ENCODE data around the gene EIF4EBP3. TPM values are rescaled to one million over a fixed set of nuclear protein-coding genes. Genes with fewer than 3 reads are reported as not detected.

Gene EIF4EBP3
- total RNA-seq: 10 to 100 TPM; 15.8 to 17.3 TPM

DNA sequence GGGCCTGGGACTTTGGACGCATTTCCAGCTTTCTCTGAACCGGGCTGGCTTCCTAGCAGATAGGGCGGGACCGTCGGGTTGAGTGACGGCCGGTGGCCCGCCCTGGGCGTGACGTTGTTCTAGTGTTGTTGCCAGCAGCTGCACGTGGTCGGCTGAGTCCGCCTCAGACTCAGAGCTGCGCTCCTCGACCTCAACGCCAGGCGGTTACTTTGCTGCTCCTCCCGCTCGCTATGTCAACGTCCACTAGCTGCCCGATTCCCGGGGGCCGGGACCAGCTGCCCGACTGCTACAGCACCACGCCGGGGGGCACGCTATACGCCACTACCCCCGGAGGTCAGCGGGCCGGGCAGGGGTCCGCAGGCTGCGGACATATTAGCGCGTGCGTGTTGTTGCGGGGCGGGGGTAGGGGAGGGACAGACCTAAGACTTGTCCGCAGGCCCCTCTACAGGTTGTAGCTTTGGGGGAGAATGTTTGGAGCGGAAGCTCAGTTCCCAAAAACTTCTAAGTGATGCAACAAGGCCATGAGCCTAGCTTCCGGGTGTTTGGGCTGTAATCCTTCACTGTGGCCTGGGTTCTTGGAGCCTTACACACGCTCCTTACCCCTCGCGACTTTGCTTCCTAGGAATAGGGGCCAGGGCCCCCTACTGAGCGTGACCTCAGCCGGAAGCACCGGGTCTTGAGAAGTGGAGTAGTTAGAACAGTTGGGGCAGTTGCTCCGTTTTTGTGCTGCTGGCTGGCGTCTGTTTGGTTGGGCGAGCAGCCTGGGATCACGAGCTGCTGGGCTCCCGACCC is at the start of gene EIF4EBP3:
TSS of gene EIF4EBP3 (plus strand) at position 155 of the 792 bp plus-strand sequence. CDS start at position 231, 76 bp downstream.
- peak within 1 kb of the TSS; percentile 82 for H3K4me3 Mint-ChIP-seq
- DNase-seq (peak; percentile 93), ATAC-seq (peak; percentile 99)
- peaks cover 49% of the 10 kb centered on the region for H3K36me3 Mint-ChIP-seq (ENCODE audit: low read depth)
- POLR2A ChIA-PET: interaction anchor here (0.6 to 2.1 kb wide), 9 partner anchors 10 to 539 kb away, joined by 3 to 10 read pairs (median 5); partner anchors contain the start of genes ANKHD1, IK, NDUFA2 and SRA1
- CTCF ChIA-PET: interaction anchor here (0.6 to 3.0 kb wide), 32 partner anchors 9 to 1110 kb away, joined by 3 to 10 read pairs (median 4); partner anchors contain the start of genes ANKHD1, CD14, HBEGF and IK
- H3K9me3 Mint-ChIP-seq (ENCODE audit: low read depth): no peaks in the 10 kb centered on the region
- H3K4me1 Mint-ChIP-seq: peaks cover 38% of the 10 kb centered on the region
- H3K27me3 Mint-ChIP-seq: no peaks in the 10 kb centered on the region
- intact Hi-C loops (cut with DNase I, micrococcal nuclease): loop anchor here (1.0 to 5.0 kb wide), 7 partner anchors 10 to 146 kb away; partner anchors contain the start of genes APBB3 (in 2 of the 2), IK (in 2 of the 2), NDUFA2 (in 2 of the 2) and SLC35A4 (in 2 of the 2)
- H3K27ac Mint-ChIP-seq: peak within 1 kb of the TSS; percentile 93

DNA sequence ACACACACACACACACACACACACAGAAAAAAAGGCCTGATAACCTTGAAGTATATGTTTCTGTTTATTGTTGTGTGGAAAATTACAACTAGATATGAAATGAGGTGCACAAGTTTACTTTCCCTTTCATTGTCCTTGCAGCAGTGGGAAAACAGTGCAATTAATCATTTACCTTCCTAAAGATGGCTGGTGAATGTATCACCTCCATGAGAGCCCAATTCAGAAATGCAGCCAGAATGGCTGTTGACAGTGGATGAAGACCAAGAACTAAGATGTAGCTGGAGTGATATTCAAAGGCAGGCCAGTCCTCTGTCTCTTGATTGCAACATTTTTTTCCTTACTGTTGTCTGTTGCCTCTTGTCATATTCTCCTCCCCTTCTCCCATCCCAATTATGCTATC is 49.6 kb upstream of the EIF4EBP3 start:
- no peak overlapping the region for H3K4me3 Mint-ChIP-seq

DNA sequence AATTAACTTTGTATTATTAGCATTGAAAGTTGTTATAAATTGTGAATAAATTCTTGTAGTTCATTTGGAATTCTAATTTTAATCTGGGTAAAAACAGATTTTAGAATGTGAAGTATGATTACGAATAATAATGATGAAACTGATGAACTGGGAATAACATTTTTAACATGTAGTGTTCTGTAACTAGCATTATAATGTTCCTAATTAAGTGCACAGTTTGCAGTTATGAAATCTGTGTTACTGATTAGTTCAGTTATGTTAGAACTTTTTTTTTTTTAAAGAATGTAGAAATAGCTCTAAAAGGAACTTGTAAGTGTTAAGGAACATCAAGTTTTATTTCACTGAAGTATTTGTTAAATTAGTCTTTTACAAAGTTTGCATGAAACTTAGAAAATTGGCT is 48.9 kb upstream of the EIF4EBP3 start:
- Mint-ChIP-seq H3K4me1 (peaks cover 2% of the 10 kb centered on the region), H3K4me3 (no peak overlapping the region), H3K36me3 (ENCODE audit: low read depth) (peaks cover 15% of the 10 kb centered on the region), H3K27ac (no peak overlapping the region), H3K27me3 (no peaks in the 10 kb centered on the region), H3K9me3 (ENCODE audit: low read depth) (no peaks in the 10 kb centered on the region)
- CTCF ChIA-PET: no interaction called here
- POLR2A ChIA-PET: no interaction called here
- ATAC-seq (no peak), DNase-seq (no peak)
- intact Hi-C loops (cut with DNase I, micrococcal nuclease): no loop called here

More for the DNA sequence above, 49.6 kb upstream of the EIF4EBP3 start:
- H3K9me3 Mint-ChIP-seq (ENCODE audit: low read depth): no peaks in the 10 kb centered on the region
- H3K36me3 Mint-ChIP-seq (ENCODE audit: low read depth): peaks cover 19% of the 10 kb centered on the region
- peaks cover 2% of the 10 kb centered on the region for H3K4me1 Mint-ChIP-seq
- DNase-seq (no peak), ATAC-seq (peak; percentile 33)
- H3K27me3 Mint-ChIP-seq: no peaks in the 10 kb centered on the region
- intact Hi-C loops (cut with DNase I, micrococcal nuclease): no loop called here
- ChIA-PET CTCF (interaction anchor here (0.6 to 1.5 kb wide), 2 partner anchors 125 to 145 kb away, joined by 3 to 5 read pairs; no protein-coding TSS in a partner anchor), POLR2A (no interaction called here)
- H3K27ac Mint-ChIP-seq: no peak overlapping the region

DNA sequence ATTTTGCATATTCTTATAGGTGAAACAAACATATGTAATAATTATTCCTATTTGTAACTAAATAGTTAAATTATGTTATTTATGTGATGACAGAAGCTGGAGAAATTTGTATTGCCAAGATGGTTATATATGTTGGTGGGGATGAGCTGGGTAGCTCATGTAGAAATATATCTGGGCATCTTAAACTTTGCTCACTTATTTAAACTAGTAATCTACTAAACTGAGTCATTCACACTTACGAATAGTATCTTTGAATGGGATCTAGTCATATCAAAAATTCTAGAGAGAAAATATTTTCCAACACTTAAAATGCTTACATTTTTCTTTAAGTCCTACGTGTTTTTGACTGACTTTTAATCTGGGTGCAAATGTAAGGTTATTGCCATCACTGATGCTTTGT is 44.6 kb upstream of the EIF4EBP3 start:
- H3K36me3 Mint-ChIP-seq (ENCODE audit: low read depth): peaks cover 15% of the 10 kb centered on the region
- H3K27ac Mint-ChIP-seq: no peak overlapping the region
- peak; percentile 47 for ATAC-seq
- no peak overlapping the region for H3K4me3 Mint-ChIP-seq
- intact Hi-C loops (cut with DNase I, micrococcal nuclease): no loop called here
- ChIA-PET POLR2A (no interaction called here), CTCF (interaction anchor here (1.0 kb wide), 1 partner anchor 66 kb away, joined by 3 read pairs; no protein-coding TSS in a partner anchor)
- no peak for DNase-seq
- no peaks in the 10 kb centered on the region for H3K9me3 Mint-ChIP-seq (ENCODE audit: low read depth)
- H3K27me3 Mint-ChIP-seq: no peaks in the 10 kb centered on the region
- peaks cover 1% of the 10 kb centered on the region for H3K4me1 Mint-ChIP-seq

DNA sequence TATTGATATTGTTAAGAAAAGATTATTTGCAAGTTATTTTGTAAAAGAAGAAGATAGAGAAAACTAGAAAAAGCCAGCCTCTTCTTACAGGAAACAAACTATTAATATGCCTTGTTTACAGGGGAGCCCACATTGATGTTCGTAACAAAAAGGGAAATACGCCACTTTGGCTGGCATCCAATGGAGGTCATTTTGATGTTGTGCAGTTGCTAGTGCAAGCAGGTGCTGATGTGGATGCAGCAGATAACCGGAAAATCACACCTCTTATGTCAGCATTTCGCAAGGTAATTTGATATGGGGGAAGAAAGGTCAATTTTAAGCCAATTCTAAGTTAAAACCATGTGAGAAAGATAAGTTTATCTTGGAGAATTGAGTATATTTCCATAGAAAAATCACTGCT is 37.6 kb upstream of the EIF4EBP3 start:
- CTCF ChIA-PET: interaction anchor here (1.0 kb wide), 1 partner anchor 125 kb away, joined by 3 read pairs; no protein-coding TSS in a partner anchor
- Mint-ChIP-seq H3K4me3 (no peak overlapping the region), H3K27ac (no peak overlapping the region), H3K27me3 (no peaks in the 10 kb centered on the region), H3K36me3 (ENCODE audit: low read depth) (peaks cover 40% of the 10 kb centered on the region), H3K4me1 (no peaks in the 10 kb centered on the region), H3K9me3 (ENCODE audit: low read depth) (no peaks in the 10 kb centered on the region)
- intact Hi-C loops (cut with DNase I, micrococcal nuclease): no loop called here
- POLR2A ChIA-PET: no interaction called here
- DNase-seq (no peak), ATAC-seq (no peak)

DNA sequence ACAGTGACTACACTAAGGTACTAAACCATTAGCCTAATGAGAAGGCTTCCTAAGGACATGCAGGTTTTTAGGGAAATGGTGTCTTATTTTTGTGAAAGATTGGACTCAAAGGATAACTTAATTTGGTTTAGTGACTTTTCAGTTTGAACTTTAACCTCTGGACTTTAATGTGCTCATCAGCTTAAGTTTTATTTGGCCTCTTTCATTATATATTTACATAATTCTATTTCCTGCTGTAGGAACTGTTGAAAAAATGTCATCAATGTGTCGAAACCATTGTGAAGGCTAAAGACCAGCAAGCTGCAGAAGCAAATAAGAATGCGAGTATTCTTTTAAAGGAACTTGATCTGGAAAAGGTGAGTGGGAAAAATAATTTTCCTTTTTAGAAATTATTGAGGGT is 34.3 kb upstream of the EIF4EBP3 start:
- H3K4me3 Mint-ChIP-seq: no peak overlapping the region
- H3K27me3 Mint-ChIP-seq: no peaks in the 10 kb centered on the region
- POLR2A ChIA-PET: no interaction called here
- no peaks in the 10 kb centered on the region for H3K9me3 Mint-ChIP-seq (ENCODE audit: low read depth)
- H3K27ac Mint-ChIP-seq: no peak overlapping the region
- H3K36me3 Mint-ChIP-seq (ENCODE audit: low read depth): peaks cover 36% of the 10 kb centered on the region
- no peak for DNase-seq
- no peaks in the 10 kb centered on the region for H3K4me1 Mint-ChIP-seq
- CTCF ChIA-PET: no interaction called here
- intact Hi-C loops (cut with DNase I, micrococcal nuclease): no loop called here
- ATAC-seq: no peak

DNA sequence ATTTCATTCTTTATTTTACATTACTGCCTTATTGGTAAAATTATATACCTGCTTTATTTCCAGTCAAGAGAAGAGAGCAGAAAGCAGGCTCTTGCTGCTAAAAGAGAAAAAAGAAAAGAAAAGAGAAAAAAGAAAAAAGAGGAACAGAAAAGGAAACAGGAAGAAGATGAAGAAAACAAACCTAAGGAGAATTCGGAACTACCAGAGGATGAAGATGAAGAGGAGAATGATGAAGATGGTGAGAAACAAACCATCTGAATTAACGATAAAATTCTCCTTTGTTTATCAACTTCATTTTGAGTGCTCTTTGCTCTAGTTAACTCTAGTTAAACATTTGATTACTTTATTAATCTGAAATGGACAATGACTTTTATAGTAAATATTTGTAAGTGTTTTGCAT is 23.5 kb upstream of the EIF4EBP3 start:
- no peak for ATAC-seq
- intact Hi-C loops (cut with DNase I, micrococcal nuclease): no loop called here
- H3K27me3 Mint-ChIP-seq: no peaks in the 10 kb centered on the region
- no peak overlapping the region for H3K4me3 Mint-ChIP-seq
- CTCF ChIA-PET: interaction anchor here (0.7 kb wide), 1 partner anchor 100 kb away, joined by 3 read pairs; no protein-coding TSS in a partner anchor
- H3K9me3 Mint-ChIP-seq (ENCODE audit: low read depth): peaks cover 3% of the 10 kb centered on the region
- peaks cover 29% of the 10 kb centered on the region for H3K36me3 Mint-ChIP-seq (ENCODE audit: low read depth)
- POLR2A ChIA-PET: no interaction called here
- peak overlapping the region; percentile 27 for H3K27ac Mint-ChIP-seq
- DNase-seq: no peak
- no peaks in the 10 kb centered on the region for H3K4me1 Mint-ChIP-seq

DNA sequence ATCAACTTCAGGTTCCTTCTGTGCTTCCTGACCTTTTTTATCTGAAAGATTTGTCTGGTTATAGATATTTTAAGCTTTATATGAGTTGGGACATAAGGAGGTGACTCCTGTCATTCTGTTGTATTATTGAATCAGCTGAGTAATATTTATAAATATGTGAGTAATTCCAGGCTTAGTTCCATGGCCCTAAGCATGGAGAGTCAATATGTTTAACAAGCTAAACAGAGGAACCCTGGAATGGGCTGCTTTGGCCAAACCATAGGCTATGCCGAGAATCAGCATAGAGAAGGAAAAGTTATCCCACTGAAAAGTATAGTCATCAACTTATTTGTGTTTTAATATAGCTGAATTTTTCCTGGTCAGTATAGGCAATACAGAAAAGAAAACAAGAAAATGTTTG is 7.2 kb upstream of the EIF4EBP3 start:
- CTCF ChIA-PET: interaction anchor here (0.5 to 1.7 kb wide), 8 partner anchors 10 to 263 kb away, joined by 3 to 4 read pairs (median 3); no protein-coding TSS in a partner anchor
- Mint-ChIP-seq H3K4me3 (no peak overlapping the region), H3K9me3 (ENCODE audit: low read depth) (no peaks in the 10 kb centered on the region), H3K4me1 (peaks cover 2% of the 10 kb centered on the region), H3K27ac (no peak overlapping the region), H3K27me3 (no peaks in the 10 kb centered on the region), H3K36me3 (ENCODE audit: low read depth) (peaks cover 48% of the 10 kb centered on the region)
- POLR2A ChIA-PET: no interaction called here
- intact Hi-C loops (cut with DNase I, micrococcal nuclease): no loop called here
- no peak for DNase-seq
- ATAC-seq: no peak

DNA sequence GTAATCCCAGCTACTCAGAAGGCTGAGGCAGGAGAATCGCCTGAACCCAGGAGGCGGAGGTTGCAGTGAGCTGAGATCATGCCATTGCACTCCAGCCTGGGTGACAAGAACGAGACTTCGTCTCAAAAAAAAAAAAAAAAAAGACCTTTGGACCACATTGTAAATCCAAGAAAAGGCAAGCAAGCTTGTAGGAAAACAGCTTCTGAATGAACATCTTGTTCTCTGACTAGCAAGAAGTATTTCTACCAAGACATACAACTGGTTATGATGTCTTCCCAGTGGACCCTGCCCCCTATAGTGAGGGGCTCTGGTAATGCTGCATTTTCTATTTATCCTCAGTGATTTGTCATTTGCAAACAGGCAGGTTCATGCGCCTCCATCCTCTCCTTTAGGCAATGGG is 4.5 kb upstream of the EIF4EBP3 start:
- DNase-seq (no peak), ATAC-seq (no peak)
- intact Hi-C loops (cut with DNase I, micrococcal nuclease): no loop called here
- Mint-ChIP-seq H3K4me3 (no peak overlapping the region), H3K27me3 (no peaks in the 10 kb centered on the region), H3K27ac (no peak overlapping the region), H3K9me3 (ENCODE audit: low read depth) (no peaks in the 10 kb centered on the region), H3K36me3 (ENCODE audit: low read depth) (peaks cover 39% of the 10 kb centered on the region), H3K4me1 (peaks cover 3% of the 10 kb centered on the region)
- ChIA-PET POLR2A (no interaction called here), CTCF (interaction anchor here (0.7 kb wide), 1 partner anchor 167 kb away, joined by 3 read pairs; no protein-coding TSS in a partner anchor)

DNA sequence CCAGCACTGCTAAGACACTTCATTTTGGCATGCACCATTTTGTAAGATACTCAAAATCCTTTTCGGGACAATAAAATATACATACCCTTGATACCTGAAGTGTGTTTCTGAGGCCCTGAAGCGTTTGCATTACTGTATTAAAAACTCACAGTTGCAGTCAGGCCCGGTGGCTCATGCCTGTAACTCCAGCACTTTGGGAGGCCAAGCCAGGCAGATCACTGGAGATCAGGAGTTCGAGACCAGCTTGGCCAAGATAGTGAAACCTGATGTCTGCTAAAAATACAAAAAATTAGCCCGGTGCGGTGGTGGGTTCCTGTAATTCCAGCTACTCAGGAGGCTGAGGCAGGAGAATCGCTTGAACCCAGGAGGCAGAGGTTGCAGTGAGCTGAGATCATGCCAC is 2.5 kb upstream of the EIF4EBP3 start:
- Mint-ChIP-seq H3K9me3 (ENCODE audit: low read depth) (no peaks in the 10 kb centered on the region), H3K36me3 (ENCODE audit: low read depth) (peaks cover 42% of the 10 kb centered on the region), H3K4me3 (no peak overlapping the region), H3K27ac (no peak overlapping the region), H3K4me1 (peaks cover 21% of the 10 kb centered on the region), H3K27me3 (no peaks in the 10 kb centered on the region)
- CTCF ChIA-PET: interaction anchor here (0.7 kb wide), 2 partner anchors 10 to 43 kb away, joined by 3 read pairs; no protein-coding TSS in a partner anchor
- DNase-seq (no peak), ATAC-seq (no peak)
- POLR2A ChIA-PET: no interaction called here
- intact Hi-C loops (cut with DNase I, micrococcal nuclease): loop anchor here in 1 of 2 experiments (5.0 kb wide), 1 partner anchor 102 kb away; the partner anchor contains the start of genes IK and NDUFA2

DNA sequence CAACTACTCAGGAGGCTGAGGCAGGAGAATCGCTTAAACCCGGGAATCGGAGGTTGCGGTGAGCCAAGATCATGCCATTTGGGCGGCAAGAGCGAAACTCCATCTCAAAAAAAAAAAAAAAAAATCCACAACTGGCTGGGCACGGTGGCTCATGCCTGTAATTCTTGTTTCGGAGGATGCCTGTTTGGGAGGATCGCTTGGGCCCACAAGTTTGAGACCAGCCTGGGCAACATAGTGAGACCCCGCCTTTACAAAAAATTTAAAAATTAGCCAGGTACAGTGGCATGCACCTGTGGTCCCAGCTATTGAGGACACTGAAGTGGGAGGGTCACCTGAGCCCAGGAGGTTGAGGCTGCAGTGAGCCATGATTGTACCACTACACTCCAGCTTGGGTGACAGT is 1.9 kb upstream of the EIF4EBP3 start:
- intact Hi-C loops (cut with DNase I, micrococcal nuclease): loop anchor here in 1 of 2 experiments (2.0 to 5.0 kb wide), 2 partner anchors 19 to 102 kb away; partner anchors contain the start of genes APBB3, IK, NDUFA2 and SLC35A4
- no peak overlapping the region for H3K4me3 Mint-ChIP-seq
- H3K4me1 Mint-ChIP-seq: peaks cover 27% of the 10 kb centered on the region
- no peaks in the 10 kb centered on the region for H3K27me3 Mint-ChIP-seq
- H3K9me3 Mint-ChIP-seq (ENCODE audit: low read depth): no peaks in the 10 kb centered on the region
- H3K27ac Mint-ChIP-seq: no peak overlapping the region
- POLR2A ChIA-PET: interaction anchor here (0.6 kb wide), 1 partner anchor 102 kb away, joined by 4 read pairs; the partner anchor contains the start of gene IK
- CTCF ChIA-PET: interaction anchor here (0.6 to 0.9 kb wide), 4 partner anchors 10 to 427 kb away, joined by 3 read pairs; no protein-coding TSS in a partner anchor
- no peak for ATAC-seq
- H3K36me3 Mint-ChIP-seq (ENCODE audit: low read depth): peaks cover 43% of the 10 kb centered on the region
- DNase-seq: no peak
